ENCODE measurements around the gene MUC20.
"Not testable (repeated sequence)": the region's sequence is repeated elsewhere in the genome, so short reads cannot be mapped to it uniquely, and the experiment has no call there.

Gene MUC20

GRCh38 chr3:195693428-195694216 is 27.2 kb upstream of the MUC20 start:
- no peak for DNase-seq

GRCh38 chr3:195694217-195695076 is 26.3 kb upstream of the MUC20 start:
- not testable (repeated sequence) for DNase-seq

GRCh38 chr3:195696632-195697278 is 24.0 kb upstream of the MUC20 start:
- DNase-seq: no peak

- DNase-seq: no peak
These were observed 23.0 kb upstream of the MUC20 start for GRCh38 chr3:195697582-195698324.

GRCh38 chr3:195698325-195698646 is 22.5 kb upstream of the MUC20 start:
- no peak for DNase-seq

- DNase-seq: no peak
These were observed 22.0 kb upstream of the MUC20 start for GRCh38 chr3:195698647-195699387.

GRCh38 chr3:195699388-195699771 is 21.4 kb upstream of the MUC20 start:
- DNase-seq: no peak

- DNase-seq: no peak
These were observed 20.9 kb upstream of the MUC20 start for GRCh38 chr3:195699860-195700259.

GRCh38 chr3:195700319-195700718 is 20.5 kb upstream of the MUC20 start:
- DNase-seq: no peak

- DNase-seq: no peak
These were observed 19.5 kb upstream of the MUC20 start for GRCh38 chr3:195701042-195701915.

- no peak for DNase-seq
These were observed 17.0 kb upstream of the MUC20 start for GRCh38 chr3:195703776-195704175.

GRCh38 chr3:195704433-195704999 is 16.3 kb upstream of the MUC20 start:
- DNase-seq: no peak

GRCh38 chr3:195705081-195705991 is 15.4 kb upstream of the MUC20 start:
- no peak for DNase-seq

- no peak for DNase-seq
These were observed 12.7 kb upstream of the MUC20 start for GRCh38 chr3:195708061-195708460.

- no peak for DNase-seq
These were observed 11.9 kb upstream of the MUC20 start for GRCh38 chr3:195708626-195709481.

- DNase-seq: no peak
These were observed 11.1 kb upstream of the MUC20 start for GRCh38 chr3:195709676-195710085.

GRCh38 chr3:195710126-195710905 is 10.5 kb upstream of the MUC20 start:
- not testable (repeated sequence) for DNase-seq
